Measurements from ENCODE around the gene CALCB. TPM values are rescaled to one million over a fixed set of nuclear protein-coding genes. Genes with fewer than 3 reads are reported as not detected.
"Not testable (repeated sequence)": the region's sequence is repeated elsewhere in the genome, so short reads cannot be mapped to it uniquely, and the experiment has no call there.

The CALCB gene
- total RNA-seq, 6 donors from 2014 or later, result 1.0 TPM; not detected in 5

GRCh38 chr11:15034687-15035267, 38.6 kb upstream of the CALCB start:
- WGBS, 2 donors, result 64 to 69% methylated on average over 5 of the region's 5 CpGs
- no peak for TF ChIP-seq POLR2AphosphoS5 (IDR thresholded peaks at IDR 0.05)
- H3K9me3 ChIP-seq, result no peaks in the 10 kb centered on the region

GRCh38 chr11:15035283-15035682, 38.1 kb upstream of the CALCB start:
- no peak overlapping the region for H3K4me3 ChIP-seq
- TF ChIP-seq EP300 (IDR thresholded peaks at IDR 0.05) (no peak), POLR2AphosphoS5 (IDR thresholded peaks at IDR 0.05) (no peak), POLR2A (IDR thresholded peaks at IDR 0.05) (no peak), CTCF (IDR thresholded peaks at IDR 0.05) (no peak)
- no peaks in the 10 kb centered on the region for H3K9me3 ChIP-seq
- no peaks in the 10 kb centered on the region for H3K36me3 ChIP-seq
- DNase-seq, result peak in 1 of 2 donors; percentile 61
- H3K27me3 ChIP-seq, result no peaks in the 10 kb centered on the region
- WGBS, 2 donors, result 28% methylated on average over 12 of the region's 12 CpGs; no CpG with 5 or more reads in 1 of the 2 donors
- H3K27ac ChIP-seq, result no peak overlapping the region
- ATAC-seq (ENCODE audit: low FRiP score in 2 of 2), result peak in 1 of 2 donors; percentile 48
- no peaks in the 10 kb centered on the region for H3K4me1 ChIP-seq

More at GRCh38 chr11:15034687-15035267, 38.6 kb upstream of the CALCB start:
- ATAC-seq (ENCODE audit: low FRiP score in 2 of 2) (peak in 1 of 2 donors; percentile 27), DNase-seq (no peak)
- Histone ChIP-seq H3K4me1 (no peaks in the 10 kb centered on the region), H3K4me3 (no peak overlapping the region), H3K36me3 (no peaks in the 10 kb centered on the region), H3K27me3 (no peaks in the 10 kb centered on the region), H3K27ac (no peak overlapping the region)

GRCh38 chr11:15038963-15039362, 34.4 kb upstream of the CALCB start:
- DNase-seq (no peak), ATAC-seq (ENCODE audit: low FRiP score in 2 of 2) (no peak)
- no peak overlapping the region for H3K4me3 ChIP-seq
- 78 to 83% methylated on average over 2 of the region's 2 CpGs for whole genome bisulfite sequencing, 2 donors
- H3K27me3 ChIP-seq, result no peaks in the 10 kb centered on the region
- H3K27ac ChIP-seq, result no peak overlapping the region
- H3K36me3 ChIP-seq, result no peaks in the 10 kb centered on the region
- TF ChIP-seq POLR2A (IDR thresholded peaks at IDR 0.05) (no peak), POLR2AphosphoS5 (IDR thresholded peaks at IDR 0.05) (no peak), EP300 (IDR thresholded peaks at IDR 0.05) (no peak)
- H3K4me1 ChIP-seq, result no peaks in the 10 kb centered on the region
- H3K9me3 ChIP-seq, result no peaks in the 10 kb centered on the region

GRCh38 chr11:15045209-15045608, 28.2 kb upstream of the CALCB start:
- TF ChIP-seq POLR2AphosphoS5 (IDR thresholded peaks at IDR 0.05), result no peak
- no peak for TF ChIP-seq CTCF (IDR thresholded peaks at IDR 0.05)
- TF ChIP-seq POLR2A (IDR thresholded peaks at IDR 0.05), result no peak
- no peak for TF ChIP-seq EP300 (IDR thresholded peaks at IDR 0.05)
- DNase-seq, result no peak
- Histone ChIP-seq H3K27me3 (no peaks in the 10 kb centered on the region), H3K4me3 (no peak overlapping the region), H3K36me3 (no peaks in the 10 kb centered on the region), H3K4me1 (no peaks in the 10 kb centered on the region), H3K9me3 (no peaks in the 10 kb centered on the region), H3K27ac (no peak overlapping the region)
- ATAC-seq (ENCODE audit: low FRiP score in 2 of 2), result no peak

- Histone ChIP-seq H3K4me1 (no peaks in the 10 kb centered on the region), H3K27ac (no peak overlapping the region), H3K4me3 (no peak overlapping the region), H3K9me3 (no peaks in the 10 kb centered on the region), H3K27me3 (no peaks in the 10 kb centered on the region), H3K36me3 (no peaks in the 10 kb centered on the region)
- 67 to 79% methylated on average over 2 of the region's 2 CpGs for WGBS, 2 donors
- TF ChIP-seq POLR2A (IDR thresholded peaks at IDR 0.05), result no peak
- TF ChIP-seq CTCF (IDR thresholded peaks at IDR 0.05), result no peak
- TF ChIP-seq EP300 (IDR thresholded peaks at IDR 0.05), result no peak
- TF ChIP-seq POLR2AphosphoS5 (IDR thresholded peaks at IDR 0.05), result no peak
- ATAC-seq (ENCODE audit: low FRiP score in 2 of 2) (no peak), DNase-seq (no peak)
These were observed 27.5 kb upstream of the CALCB start for GRCh38 chr11:15045891-15046290.

- not testable (repeated sequence) for DNase-seq; H3K9me3 ChIP-seq; ATAC-seq (ENCODE audit: low FRiP score in 2 of 2); H3K4me3 ChIP-seq; H3K27me3 ChIP-seq; H3K27ac ChIP-seq; H3K4me1 ChIP-seq; H3K36me3 ChIP-seq
- 83 to 90% methylated on average over 3 of the region's 3 CpGs for WGBS, 2 donors
These were observed 26.7 kb upstream of the CALCB start for GRCh38 chr11:15046673-15047072.

Measured in upper lobe of left lung (tissue), 6 donors.